K562 (cell line): Measurements from ENCODE around the gene PET100. TPM values are rescaled to one million over a fixed set of nuclear protein-coding genes. Genes with fewer than 3 reads are reported as not detected.

Experiments used
- BRCA1 ChIP-seq, 2 experiments: fragments of 450-650 bp in 1 of 2; sonication (generic) in 1 of 2; formaldehyde crosslinking in 1 of 2; IDR thresholded peaks; 2 replicates each; pipeline versions ENCODE4 v1.5.0 to v1.6.1; 2017 to 2020; ENCODE audit warnings: mild to moderate bottlenecking in 1 of 2, missing genetic modification reagents in 1 of 2
- CBX3 ChIP-seq, 2 experiments: IDR thresholded peaks; 1 replicate in 1 of 2; 2 replicates in 1 of 2; pipeline ENCODE4 v1.6.1; 2012; ENCODE audit warnings: inconsistent platforms in 2 of 2, low read length in 2 of 2, borderline replicate concordance in 1 of 2, control low read depth in 1 of 2
- HNRNPL ChIP-seq: fragments of 200-400 bp; formaldehyde crosslinking; IDR thresholded peaks from 2 replicates; pipeline ENCODE4 v1.6.1; 2017; ENCODE audit warnings: low read depth, mild to moderate bottlenecking, low read length
- JUN ChIP-seq, 2 experiments: sonication (generic) in 1 of 2; formaldehyde crosslinking in 1 of 2; IDR thresholded peaks; 2 replicates each; pipeline versions ENCODE4 v1.6.1 to v1.8.0; 2012 to 2022; ENCODE audit warnings: borderline replicate concordance in 2 of 2, mild to moderate bottlenecking in 2 of 2, improper control_type of control experiment in 1 of 2, low read depth in 1 of 2, low read length in 1 of 2, missing genetic modification reagents in 1 of 2
- KLF6 ChIP-seq: fragments of 250-450 bp; sonication (Bioruptor Pico); IDR thresholded peaks from 2 replicates; pipeline ENCODE4 v1.4.0; 2020; ENCODE audit warnings: mild to moderate bottlenecking, moderate library complexity, borderline replicate concordance
- NCOA2 ChIP-seq, 2 experiments: fragments of 450-650 bp; IDR thresholded peaks; 2 replicates each; pipeline ENCODE4 v1.6.1; 2018; ENCODE audit warnings: mild to moderate bottlenecking in 2 of 2, moderate library complexity in 1 of 2; ENCODE audit not compliant: partially characterized antibody in 2 of 2
- RERE ChIP-seq: sonication (generic); formaldehyde crosslinking; IDR thresholded peaks from 2 replicates; pipeline ENCODE4 v1.8.0; 2023; ENCODE audit warnings: missing genetic modification reagents, mild to moderate bottlenecking, borderline replicate concordance
- THAP12 ChIP-seq: fragments of 250-450 bp; sonication (Bioruptor Pico); IDR thresholded peaks from 2 replicates; pipeline ENCODE4 v1.9.0; 2021; ENCODE audit warnings: mild to moderate bottlenecking, inconsistent platforms
- ZC3H4 ChIP-seq: sonication (generic); formaldehyde crosslinking; IDR thresholded peaks from 2 replicates; pipeline ENCODE4 v1.9.0; 2021; ENCODE audit warnings: missing genetic modification reagents, borderline replicate concordance
- ZHX1 ChIP-seq: fragments of 150-350 bp; conservative IDR thresholded peaks from 2 replicates; pipeline ENCODE4 v1.6.1; 2014; ENCODE audit warnings: low read length
- ZNF311 ChIP-seq: fragments of 250-450 bp; sonication (Bioruptor Pico); IDR thresholded peaks from 2 replicates; pipeline ENCODE4 v1.4.0; 2020; ENCODE audit warnings: mild to moderate bottlenecking, moderate library complexity
- ZNF431 ChIP-seq: sonication (generic); formaldehyde crosslinking; IDR thresholded peaks from 2 replicates; pipeline ENCODE4 v1.8.0; 2022; ENCODE audit warnings: mild to moderate bottlenecking, missing genetic modification reagents
- polyA plus RNA-seq, 8 experiments: library from polyadenylated mRNA; depleted of rRNA in 4 of 8; stranded (reverse) in 5 of 8; unstranded in 3 of 8; fragments of >200 nt; fragmentation: Nextera tagmentation in 2 of 8; fragmentation: Illumina TruSeq in 1 of 8; extraction: Ambion mirVana in 2 of 8; extraction: Trizol in 1 of 8; gene quantifications; 2 replicates each; pipeline versions ENCODE4 v1.2.1 to v1.2.3, GENCODE V29; 2011 to 2014; ENCODE audit warnings: inconsistent platforms in 1 of 8, missing spikeins in 1 of 8
- total RNA-seq, 7 experiments: library from RNA; depleted of rRNA in 6 of 7; stranded (reverse); fragments of >200 nt in 6 of 7; fragmentation: Illumina TruSeq in 2 of 7; extraction: Trizol in 2 of 7; gene quantifications; 2 replicates each; pipeline versions ENCODE4 v1.2.1 to v1.2.3, GENCODE V29; 2011 to 2021; ENCODE audit warnings: low replicate concordance in 1 of 7
- TF ChIP-seq, protein P1 (sequence below): conservative IDR thresholded peaks from 2 replicates; pipeline ENCODE4 v1.6.1; 2011; ENCODE audit warnings: low read depth, mild to moderate bottlenecking, low read length; ENCODE audit not compliant: control insufficient read depth

PET100 gene
- total and polyA plus RNA-seq, 9 of the 15 experiments (the other 6 are each of a cell fraction or from before 2014, with no cell fraction given): 62.3 to 351 (median 98.3) TPM

DNA sequence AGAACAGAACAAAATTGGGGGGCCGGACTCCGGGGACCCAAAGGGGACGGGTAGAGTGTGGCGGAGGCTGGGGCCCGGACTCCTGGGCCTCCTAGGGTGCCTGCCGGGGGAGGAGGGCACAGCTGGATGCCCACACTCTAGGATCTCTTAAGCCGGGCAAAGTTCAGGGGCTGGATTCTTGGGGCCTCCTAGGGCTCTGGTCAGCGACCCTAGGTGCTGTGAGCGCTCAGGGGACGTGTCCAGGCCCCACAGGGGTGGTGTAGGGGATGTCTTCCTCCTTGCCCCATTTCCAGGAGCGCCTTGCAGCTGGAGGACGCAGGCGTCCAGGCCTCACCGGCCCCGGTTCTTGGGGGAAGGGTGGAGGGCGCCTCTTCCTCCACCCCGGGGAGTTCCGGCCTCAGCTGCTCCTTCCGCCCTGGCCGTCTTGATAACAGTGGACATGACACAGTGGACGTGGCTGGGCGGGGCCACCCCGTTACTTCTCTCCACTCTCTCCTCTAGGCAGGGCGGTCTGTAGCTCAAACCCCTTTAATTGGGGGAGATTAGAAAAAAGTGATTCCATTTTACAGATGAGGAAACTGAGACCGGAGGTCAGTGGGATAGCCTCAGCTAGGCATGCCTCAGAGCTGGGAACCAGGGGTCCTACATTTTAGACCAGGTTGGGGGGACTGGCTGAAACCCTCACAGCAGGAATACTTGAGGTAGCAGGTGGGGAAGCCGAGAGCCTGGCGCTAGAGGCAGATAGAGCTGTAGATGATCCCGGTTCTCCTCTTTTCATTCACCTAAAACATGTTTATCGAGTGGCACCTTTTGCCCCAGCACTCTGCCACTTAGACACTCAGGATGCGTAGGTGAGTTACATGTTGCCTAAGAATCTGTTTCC, 8.0 kb downstream of the PET100 start (continued):
- TF ChIP-seq CBX3 (IDR thresholded peaks at IDR 0.05; ENCODE audit: borderline replicate concordance in 1 of 2, low read length in 2 of 2) (no peak), KLF6 (CRISPR knock-in tag) (peak; percentile 68; the same call in 1 of the 2 replicates), HNRNPL (no peak), THAP12 (CRISPR knock-in tag) (no peak), ZHX1 (no peak), RERE (CRISPR knock-in tag) (no peak), JUN (IDR thresholded peaks at IDR 0.05; ENCODE audit: borderline replicate concordance, low read depth, low read length) (no peak), JUN (CRISPR knock-in tag; IDR thresholded peaks at IDR 0.05; ENCODE audit: borderline replicate concordance) (no peak), ZNF431 (CRISPR knock-in tag) (no peak), NCOA2 (IDR thresholded peaks at IDR 0.05; ENCODE audit: partially characterized antibody in 2 of 2) (no peak), BRCA1 (IDR thresholded peaks at IDR 0.05) (no peak), BRCA1 (CRISPR knock-in tag; IDR thresholded peaks at IDR 0.05) (no peak), ZC3H4 (CRISPR knock-in tag) (no peak), ZNF311 (CRISPR knock-in tag) (no peak)
- TF ChIP-seq, protein P1, sequence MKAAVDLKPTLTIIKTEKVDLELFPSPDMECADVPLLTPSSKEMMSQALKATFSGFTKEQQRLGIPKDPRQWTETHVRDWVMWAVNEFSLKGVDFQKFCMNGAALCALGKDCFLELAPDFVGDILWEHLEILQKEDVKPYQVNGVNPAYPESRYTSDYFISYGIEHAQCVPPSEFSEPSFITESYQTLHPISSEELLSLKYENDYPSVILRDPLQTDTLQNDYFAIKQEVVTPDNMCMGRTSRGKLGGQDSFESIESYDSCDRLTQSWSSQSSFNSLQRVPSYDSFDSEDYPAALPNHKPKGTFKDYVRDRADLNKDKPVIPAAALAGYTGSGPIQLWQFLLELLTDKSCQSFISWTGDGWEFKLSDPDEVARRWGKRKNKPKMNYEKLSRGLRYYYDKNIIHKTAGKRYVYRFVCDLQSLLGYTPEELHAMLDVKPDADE: peak; percentile 64; the same call in 1 of the 2 replicates
